GM19099 (cell line): ENCODE measurements around the gene DHX8.

Experiments
- POLR2A ChIP-seq: IDR thresholded peaks from 3 replicates; pipeline ENCODE4 v1.6.1; 2011; ENCODE audit warnings: low read depth; ENCODE audit not compliant: insufficient read length; ENCODE audit errors: extremely low read depth

The DHX8 gene

DNA sequence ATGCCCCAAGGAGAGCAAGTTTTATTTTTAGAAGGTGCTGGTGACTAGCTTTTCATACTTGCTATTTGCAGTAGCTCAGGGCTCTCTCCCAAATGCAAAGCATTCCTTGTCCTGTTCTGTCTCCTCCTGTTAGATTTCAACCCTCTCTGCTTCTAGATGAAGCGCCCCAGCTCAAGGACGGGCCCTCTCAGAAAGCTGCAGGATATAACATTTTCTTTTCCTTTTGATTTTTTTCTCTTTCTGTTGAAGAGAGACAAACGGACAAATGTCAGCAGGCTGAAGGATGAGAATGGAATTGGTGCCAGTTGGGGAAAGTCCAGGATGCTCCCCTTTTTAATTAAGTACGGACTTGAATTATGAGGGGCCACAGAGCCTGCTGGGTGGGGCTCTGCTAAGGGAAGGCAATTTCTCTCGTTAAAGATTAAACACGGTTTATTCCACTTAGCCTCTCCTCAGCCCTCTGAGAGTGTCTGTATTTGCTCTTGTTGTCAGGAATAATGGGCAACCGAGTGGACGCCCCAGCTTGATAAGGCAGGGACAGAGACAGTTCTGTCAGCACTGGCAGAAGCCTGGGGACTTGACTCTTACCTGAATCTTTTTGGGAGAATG, 68.6 kb downstream of the DHX8 start:
- TF ChIP-seq POLR2A: no peak

DNA sequence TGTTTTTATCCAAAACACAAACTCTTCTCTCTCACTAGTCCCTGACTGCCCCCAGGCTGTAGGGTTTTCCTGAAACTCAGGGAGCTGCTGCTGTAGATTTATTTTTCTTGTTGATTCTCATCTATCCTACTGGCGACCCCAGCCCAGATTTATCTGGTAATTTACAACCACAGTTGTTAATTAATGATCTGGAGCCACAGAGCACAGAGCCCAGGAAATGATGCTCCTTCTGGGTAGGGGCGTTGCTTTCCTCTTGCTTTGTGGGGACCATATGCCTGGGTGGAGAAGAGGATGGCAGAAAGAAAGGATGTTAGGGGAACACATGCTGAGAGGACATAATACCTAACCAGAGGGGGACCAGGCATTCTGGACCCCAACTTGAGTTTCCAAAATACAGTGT, 69.8 kb downstream of the DHX8 start:
- no peak for TF ChIP-seq POLR2A

DNA sequence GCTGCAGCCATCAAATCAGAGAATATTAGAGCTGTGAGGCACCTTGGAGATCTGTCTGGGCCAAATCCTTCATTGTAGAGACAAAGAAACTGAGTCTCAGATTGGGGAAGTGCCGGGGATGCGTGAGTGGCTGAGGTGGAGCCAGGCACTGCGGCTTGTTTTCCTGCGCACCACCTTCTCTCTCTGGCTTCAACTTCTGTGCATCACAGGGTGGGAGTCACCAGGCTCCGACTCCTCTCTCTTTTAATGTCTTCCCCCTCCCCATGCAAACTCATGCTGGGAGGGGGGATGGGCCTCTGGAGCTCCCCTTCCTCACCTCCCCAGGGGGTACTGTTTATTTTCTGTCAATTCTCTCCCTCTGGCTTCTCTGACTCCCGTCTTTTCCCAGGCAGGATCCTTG, 71.1 kb downstream of the DHX8 start:
- no peak for TF ChIP-seq POLR2A

DNA sequence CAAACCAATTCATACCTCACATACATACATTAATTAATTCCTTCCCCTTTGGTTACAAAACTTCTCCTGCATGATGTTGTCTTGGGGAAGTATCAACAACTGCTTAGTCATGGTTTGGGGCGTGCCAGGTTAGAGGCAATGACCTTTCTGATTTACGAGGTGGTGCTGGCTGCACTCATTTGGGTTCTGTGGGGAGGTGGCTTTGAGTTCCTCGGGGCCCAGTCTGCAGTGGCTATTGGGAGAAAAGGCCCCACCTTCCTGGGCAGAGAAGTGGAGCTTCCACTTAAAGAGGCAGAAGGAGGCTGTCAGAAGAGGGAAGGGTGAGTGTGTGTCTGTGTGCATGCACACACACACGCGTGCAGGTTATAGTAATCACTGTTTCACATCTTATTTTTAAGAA, 72.5 kb downstream of the DHX8 start:
- TF ChIP-seq POLR2A: no peak

DNA sequence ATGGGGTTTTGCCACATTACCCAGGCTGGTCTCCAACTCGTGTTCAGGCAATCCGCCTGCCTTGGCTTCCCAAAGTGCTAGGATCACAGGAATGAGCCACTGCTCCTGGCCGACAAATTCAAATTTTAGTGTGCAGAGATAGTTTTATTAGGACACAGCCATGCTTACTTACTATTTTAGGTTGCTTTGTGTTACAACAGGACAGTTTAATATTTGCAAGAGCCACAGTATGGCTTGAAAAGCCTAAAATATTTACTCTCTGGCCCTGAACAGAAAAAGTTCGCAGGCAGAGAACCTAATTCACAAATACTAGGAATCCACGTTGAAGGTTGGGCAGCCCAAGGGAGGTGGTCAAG, 75.0 kb downstream of the DHX8 start:
- no peak for TF ChIP-seq POLR2A

DNA sequence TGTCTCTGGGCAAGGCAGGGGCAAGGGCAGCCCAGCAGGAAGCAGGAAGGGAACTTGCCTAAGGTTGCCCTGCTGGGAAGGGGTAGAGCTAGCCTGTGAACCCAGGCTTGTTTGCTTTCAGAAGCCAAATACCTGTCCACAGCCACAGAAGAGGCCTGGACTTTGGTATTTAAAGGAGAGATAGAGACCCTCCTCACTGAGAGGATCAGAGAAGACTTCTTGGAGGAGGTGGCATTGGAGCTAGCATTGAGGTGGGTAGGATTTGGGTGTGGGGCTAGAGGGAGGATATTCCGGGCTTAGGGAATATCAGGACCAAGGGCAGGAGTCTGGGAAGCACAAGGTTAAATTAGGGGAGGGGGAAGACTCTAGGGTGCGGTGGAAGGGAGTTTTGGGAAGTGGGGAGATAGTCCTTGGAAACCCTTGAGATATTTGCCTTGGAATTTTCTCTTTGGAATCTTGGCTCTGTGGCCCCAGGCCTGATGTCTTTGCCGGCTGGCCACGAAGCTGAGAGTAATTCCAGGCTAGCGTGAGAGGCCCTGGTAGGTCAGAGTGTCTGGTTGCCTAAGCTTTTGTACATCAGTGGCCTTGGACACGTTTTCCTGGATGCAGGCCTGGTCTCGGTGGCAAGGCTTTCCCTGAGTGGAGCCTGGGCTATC, 75.5 kb downstream of the DHX8 start:
- TF ChIP-seq POLR2A: no peak

DNA sequence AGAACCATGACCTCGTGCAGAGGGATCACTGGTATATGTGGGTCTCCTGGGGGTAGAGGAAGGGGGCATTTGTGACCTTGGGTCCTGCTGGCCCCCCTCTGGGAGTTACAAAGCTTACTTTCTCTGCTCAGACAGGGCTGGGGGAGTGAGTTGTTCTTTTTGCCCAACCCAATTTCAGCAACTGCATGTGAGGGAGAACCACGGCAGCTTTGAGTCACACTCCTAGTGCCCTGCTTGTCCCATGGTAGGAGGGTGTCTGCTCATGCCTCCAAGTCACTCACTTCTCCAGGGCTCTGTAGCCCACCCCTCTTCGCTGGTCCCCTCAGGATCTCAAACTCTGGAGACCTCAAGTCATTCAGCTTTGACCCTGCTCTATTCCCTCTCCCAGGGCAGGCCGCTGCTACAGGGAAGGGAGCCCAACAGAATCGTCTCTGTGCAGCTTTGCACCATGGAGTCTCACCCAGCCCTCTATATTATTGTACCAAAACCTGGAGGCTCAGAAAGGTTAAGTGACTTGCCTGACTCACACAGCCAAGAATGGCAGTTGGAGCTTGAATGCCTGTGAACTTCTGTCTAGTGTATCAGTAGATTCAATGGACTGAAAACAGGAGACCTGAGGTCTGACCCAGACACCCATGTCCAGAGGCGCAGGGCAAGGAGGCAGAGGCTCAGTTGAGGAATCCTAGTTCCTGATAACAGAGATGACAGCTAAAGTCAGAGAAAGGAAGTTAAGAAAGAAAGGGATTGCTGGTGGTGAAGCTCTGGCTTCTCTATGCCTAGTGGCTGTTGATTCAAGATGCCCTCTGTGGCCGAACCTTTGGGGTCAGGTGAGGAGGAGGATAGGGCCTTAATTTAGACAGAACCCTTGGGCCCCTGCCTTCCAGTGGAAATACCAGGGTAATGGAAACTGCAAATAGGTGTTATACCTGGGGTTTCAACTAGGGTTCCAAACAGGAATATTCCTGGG, 77.0 kb downstream of the DHX8 start:
- no peak for TF ChIP-seq POLR2A

DNA sequence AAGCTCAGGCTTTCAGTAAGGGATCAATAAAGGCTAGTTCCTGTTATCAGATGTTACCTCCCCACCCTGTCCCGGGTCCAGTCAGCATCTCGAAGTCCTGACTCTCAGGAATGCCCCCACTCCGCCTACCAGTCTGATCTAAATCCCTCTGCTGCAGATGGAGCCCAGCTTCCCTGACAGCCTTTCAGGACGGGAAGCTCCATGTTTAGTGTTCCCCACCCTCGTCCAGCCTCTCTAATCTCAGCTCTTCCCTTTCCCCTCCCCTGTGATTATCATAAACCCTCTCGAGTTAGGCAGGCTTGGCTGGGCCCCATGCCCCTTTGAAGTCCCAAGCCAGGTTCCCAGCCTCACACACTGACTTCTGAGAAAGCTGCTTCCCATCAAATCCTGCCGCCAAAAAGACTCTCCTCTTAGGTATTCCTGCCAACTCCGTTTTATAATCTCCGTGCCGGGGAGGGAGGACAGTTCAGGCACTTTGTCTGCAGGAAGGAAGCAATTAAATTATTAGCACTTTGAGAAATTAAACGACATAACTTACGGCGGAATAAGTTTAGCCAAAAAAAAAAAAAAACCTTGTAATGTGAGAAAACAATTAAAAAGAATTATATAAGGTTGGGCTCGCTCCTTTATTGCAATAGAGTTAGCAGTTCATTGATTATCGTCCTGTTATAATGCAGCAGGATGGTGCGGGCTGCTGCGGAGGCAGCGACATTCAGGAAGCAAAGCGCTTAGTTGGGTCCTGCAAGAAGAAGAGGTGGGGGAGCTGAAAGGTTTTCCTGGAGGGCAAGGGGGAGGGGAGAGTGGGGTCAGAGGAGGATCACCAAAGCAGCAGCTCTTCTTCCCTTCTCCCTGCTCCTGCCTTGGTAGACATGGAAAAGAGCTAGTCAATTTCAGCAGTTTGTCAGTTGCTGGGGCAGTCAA, 79.2 kb downstream of the DHX8 start:
- no peak for TF ChIP-seq POLR2A

DNA sequence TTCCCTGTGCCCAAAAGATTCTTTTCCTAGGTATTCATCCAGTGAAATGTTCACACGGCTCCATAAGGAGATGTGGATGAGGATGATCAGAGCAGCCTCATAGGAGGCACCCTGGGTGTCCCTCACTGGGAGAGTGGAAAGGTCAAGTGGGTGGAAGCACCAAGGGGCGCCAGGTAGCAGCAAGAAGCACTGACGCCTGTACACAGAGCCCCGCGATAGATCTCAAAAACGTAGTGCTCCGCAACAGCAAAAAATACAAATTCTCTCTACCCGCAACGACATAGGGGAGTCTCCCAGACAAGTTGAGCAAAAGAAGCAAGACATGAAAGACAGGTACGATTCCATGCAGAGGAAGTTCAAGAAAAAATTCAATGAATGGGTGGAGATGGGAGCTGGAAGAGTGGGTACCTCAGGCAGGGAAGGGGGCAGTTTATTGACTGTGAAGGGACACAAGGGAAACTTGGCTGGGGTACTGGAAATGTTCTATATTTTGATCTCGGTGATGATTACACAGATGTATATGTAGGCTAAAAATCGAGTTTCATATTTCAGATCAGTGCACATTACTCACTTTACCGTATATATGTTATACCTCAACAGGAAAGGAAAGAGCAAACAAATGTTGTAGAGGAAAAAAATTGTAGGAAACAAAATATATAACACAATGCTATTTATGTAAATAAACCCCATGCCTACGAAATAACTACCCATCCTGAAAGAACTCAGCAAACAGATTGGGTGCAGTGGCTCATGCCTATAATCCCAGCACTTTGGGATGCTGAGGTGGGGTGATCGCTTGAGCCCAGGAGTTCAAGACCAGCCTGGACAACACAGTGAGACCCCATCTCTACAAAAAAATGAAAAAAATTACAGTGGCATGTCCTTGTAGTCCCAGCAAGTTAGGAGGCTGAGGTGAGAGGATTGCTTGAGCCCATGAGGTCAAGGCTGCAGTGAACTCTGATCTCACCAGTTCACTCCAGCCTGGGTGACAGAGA, 80.1 kb downstream of the DHX8 start:
- TF ChIP-seq POLR2A: no peak

DNA sequence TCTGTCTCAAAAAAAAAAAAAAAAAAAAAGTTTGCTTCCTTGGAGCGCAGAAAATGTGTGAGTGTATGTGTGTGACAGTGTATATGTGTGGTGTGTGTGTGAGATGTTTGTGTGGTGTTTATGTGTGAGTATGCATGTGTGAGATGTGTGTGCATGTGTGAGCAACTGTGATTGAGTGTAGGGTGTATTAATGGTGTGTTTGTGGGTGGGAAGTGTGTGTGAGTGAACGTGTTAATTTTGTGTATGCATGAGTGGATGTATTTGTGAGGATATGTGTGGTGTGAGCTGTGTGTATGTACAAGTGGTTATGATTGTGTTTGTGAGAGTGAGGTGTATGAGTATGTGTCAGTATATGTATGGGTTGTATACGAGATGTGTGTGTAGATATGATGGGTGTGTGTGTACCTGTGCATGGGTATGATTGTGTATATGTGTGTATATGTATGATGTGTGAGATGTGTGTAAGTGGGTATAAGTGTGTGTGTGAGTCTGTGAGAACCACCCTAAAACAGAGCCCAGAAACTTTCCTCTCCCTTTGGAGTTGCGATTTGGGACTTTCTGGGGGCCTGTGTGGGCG, 84.8 kb downstream of the DHX8 start:
- no peak for TF ChIP-seq POLR2A

DNA sequence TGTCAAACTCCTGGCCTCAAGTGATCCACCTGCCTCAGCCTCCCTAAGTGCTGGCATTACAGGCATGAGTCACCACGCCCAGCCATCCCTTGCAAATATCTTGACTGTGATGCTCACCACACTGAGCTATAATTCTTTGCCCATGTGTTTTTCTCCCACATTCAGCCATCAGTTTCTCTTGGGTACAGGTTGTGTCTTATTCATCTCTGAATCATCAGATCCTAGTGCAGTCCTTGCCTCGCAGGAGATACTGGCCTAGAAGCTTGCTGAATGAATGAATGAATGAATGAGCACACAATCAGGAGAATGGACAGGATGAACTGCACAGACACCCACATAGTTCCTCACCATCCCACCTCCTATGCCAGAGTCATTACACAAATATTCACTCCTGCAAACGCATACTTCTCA, 86.7 kb downstream of the DHX8 start:
- no peak for TF ChIP-seq POLR2A

DNA sequence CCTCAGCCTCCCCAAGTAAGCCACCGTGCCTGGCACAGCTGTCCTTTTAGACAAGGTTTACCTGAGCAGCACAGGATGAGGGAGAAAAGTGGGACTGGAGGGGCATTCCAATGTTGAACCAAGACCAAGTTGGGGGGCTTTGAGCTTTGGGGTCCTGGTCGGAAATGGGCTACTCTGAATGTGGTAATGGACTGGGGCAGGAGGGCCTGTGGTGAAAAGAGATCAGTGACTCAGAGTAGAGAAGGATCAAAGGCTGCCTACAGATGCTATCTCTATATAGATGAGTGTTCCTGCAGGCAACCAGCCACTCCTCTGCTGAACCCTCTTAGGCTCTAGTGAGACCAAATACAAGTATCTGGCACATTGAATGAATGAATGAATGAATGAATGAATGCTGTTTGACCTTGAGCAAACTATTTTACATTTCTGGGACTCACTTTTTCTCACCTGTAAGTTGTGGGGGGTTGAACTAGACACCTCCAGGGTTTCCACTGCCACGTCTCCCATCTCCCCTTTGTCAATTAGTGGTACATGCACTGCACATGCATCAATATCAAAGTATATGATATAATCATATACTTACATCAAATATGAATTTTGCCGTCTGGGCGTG, 88.7 kb downstream of the DHX8 start:
- TF ChIP-seq POLR2A: no peak
